ENCODE results near the gene SHANK1.

Gene SHANK1

DNA sequence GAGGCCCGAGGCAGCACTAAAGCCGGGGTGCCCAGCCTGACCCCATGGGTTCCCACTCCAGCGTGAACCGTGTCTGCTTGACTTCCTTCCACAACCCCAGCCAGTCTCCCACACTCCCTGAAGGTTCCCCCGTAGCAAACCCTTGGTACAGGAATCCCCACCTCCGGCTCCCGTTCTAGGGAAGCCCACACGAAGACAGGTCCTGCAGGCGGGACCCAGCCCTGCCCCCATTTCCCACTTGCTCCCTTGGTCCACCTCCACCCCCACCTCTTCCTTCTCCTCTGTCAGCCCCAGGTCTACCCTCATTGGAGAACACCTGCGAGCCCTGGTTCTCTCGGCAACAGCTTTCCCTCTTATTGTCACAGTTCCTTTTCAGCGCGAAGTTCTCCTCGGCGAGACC lies 46.5 kb downstream of the SHANK1 start:
- H3K27ac ChIP-seq (ENCODE audit: low read depth, low read length, poor library complexity, severe bottlenecking) = no peak overlapping the region
- no peak overlapping the region for H3K4me2 ChIP-seq (ENCODE audit: low read length)
- no peak overlapping the region for H2AFZ ChIP-seq (ENCODE audit: low read length)
- H3K9ac ChIP-seq (ENCODE audit: low read length) = no peak overlapping the region
- no peaks in the 10 kb centered on the region for H3K36me3 ChIP-seq (ENCODE audit: insufficient read depth, low read length)
- TF ChIP-seq EZH2 (IDR thresholded peaks at IDR 0.05; ENCODE audit: borderline replicate concordance, low read length) (no peak), CTCF (IDR thresholded peaks at IDR 0.05; ENCODE audit: low read length) (no peak)
- H3K27me3 ChIP-seq (ENCODE audit: insufficient read depth, low read length) = no peaks in the 10 kb centered on the region
- no peaks in the 10 kb centered on the region for H3K9me3 ChIP-seq (ENCODE audit: low read length)
- no peak overlapping the region for H3K4me3 ChIP-seq (ENCODE audit: low read depth, low read length, poor library complexity, severe bottlenecking)
- no peaks in the 10 kb centered on the region for H3F3A ChIP-seq (ENCODE audit: insufficient read depth, low read length)
- no peaks in the 10 kb centered on the region for H3K9me2 ChIP-seq (ENCODE audit: low read depth, low read length)
- no peaks in the 10 kb centered on the region for H4K20me1 ChIP-seq (ENCODE audit: insufficient read depth, low read length)
- H3K4me1 ChIP-seq (ENCODE audit: insufficient read depth, low read length, severe bottlenecking) = no peaks in the 10 kb centered on the region
- H3K79me2 ChIP-seq (ENCODE audit: insufficient read depth, low read length) = no peaks in the 10 kb centered on the region

DNA sequence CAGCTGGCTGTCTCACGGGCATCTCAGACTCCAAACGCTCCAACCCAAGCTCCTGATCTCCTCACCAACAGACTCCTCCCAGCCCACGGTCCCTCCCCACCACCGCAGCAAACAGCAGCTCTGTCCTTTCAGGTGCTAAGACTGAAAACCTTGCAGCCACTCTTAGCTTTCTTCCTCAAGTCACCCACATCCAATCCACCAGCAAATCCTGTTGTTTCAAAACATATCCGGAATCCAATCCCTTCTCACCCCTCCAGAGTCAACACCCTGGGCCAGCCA lies 49.6 kb downstream of the SHANK1 start:
- no peaks in the 10 kb centered on the region for H3K27me3 ChIP-seq (ENCODE audit: insufficient read depth, low read length)
- no peaks in the 10 kb centered on the region for H3K9me3 ChIP-seq (ENCODE audit: low read length)
- H3K9me2 ChIP-seq (ENCODE audit: low read depth, low read length) = no peaks in the 10 kb centered on the region
- no peaks in the 10 kb centered on the region for H3K79me2 ChIP-seq (ENCODE audit: insufficient read depth, low read length)
- no peak overlapping the region for H3K9ac ChIP-seq (ENCODE audit: low read length)
- no peaks in the 10 kb centered on the region for H3K4me1 ChIP-seq (ENCODE audit: insufficient read depth, low read length, severe bottlenecking)
- no peaks in the 10 kb centered on the region for H3F3A ChIP-seq (ENCODE audit: insufficient read depth, low read length)
- no peaks in the 10 kb centered on the region for H3K36me3 ChIP-seq (ENCODE audit: insufficient read depth, low read length)
- H3K4me2 ChIP-seq (ENCODE audit: low read length) = no peak overlapping the region
- H3K27ac ChIP-seq (ENCODE audit: low read depth, low read length, poor library complexity, severe bottlenecking) = no peak overlapping the region
- TF ChIP-seq EZH2 (IDR thresholded peaks at IDR 0.05; ENCODE audit: borderline replicate concordance, low read length) (no peak), CTCF (IDR thresholded peaks at IDR 0.05; ENCODE audit: low read length) (no peak)
- H3K4me3 ChIP-seq (ENCODE audit: low read depth, low read length, poor library complexity, severe bottlenecking) = no peak overlapping the region
- no peak overlapping the region for H2AFZ ChIP-seq (ENCODE audit: low read length)
- no peaks in the 10 kb centered on the region for H4K20me1 ChIP-seq (ENCODE audit: insufficient read depth, low read length)

- no peak overlapping the region for H3K4me2 ChIP-seq (ENCODE audit: low read length)
- H3K79me2 ChIP-seq (ENCODE audit: insufficient read depth, low read length) = no peaks in the 10 kb centered on the region
- H3F3A ChIP-seq (ENCODE audit: insufficient read depth, low read length) = no peaks in the 10 kb centered on the region
- H3K27me3 ChIP-seq (ENCODE audit: insufficient read depth, low read length) = no peaks in the 10 kb centered on the region
- peaks cover under 1% of the 10 kb centered on the region; the same call in 1 of the 2 replicates for H3K9me3 ChIP-seq (ENCODE audit: low read length)
- H3K27ac ChIP-seq (ENCODE audit: low read depth, low read length, poor library complexity, severe bottlenecking) = no peak overlapping the region
- TF ChIP-seq CTCF (IDR thresholded peaks at IDR 0.05; ENCODE audit: low read length) = peak; percentile 78
- no peak for TF ChIP-seq EZH2 (IDR thresholded peaks at IDR 0.05; ENCODE audit: borderline replicate concordance, low read length)
- H3K4me3 ChIP-seq (ENCODE audit: low read depth, low read length, poor library complexity, severe bottlenecking) = no peak overlapping the region
- no peaks in the 10 kb centered on the region for H4K20me1 ChIP-seq (ENCODE audit: insufficient read depth, low read length)
- H3K9ac ChIP-seq (ENCODE audit: low read length) = no peak overlapping the region
- H3K9me2 ChIP-seq (ENCODE audit: low read depth, low read length) = no peaks in the 10 kb centered on the region
- H3K4me1 ChIP-seq (ENCODE audit: insufficient read depth, low read length, severe bottlenecking) = no peaks in the 10 kb centered on the region
- no peak overlapping the region for H2AFZ ChIP-seq (ENCODE audit: low read length)
- H3K36me3 ChIP-seq (ENCODE audit: insufficient read depth, low read length) = no peaks in the 10 kb centered on the region
These were observed 50.1 kb downstream of the SHANK1 start for GRCh38 chr19:50669302-50670101.

Data from OCI-LY1 (cell line).